GM21529 (cell line): Measurements from ENCODE around the gene ABCC8.

Experiments used
- ATAC-seq: cut with Tn5 transposase; IDR thresholded peaks from one replicate; pipeline ENCODE4 v1.9.1; 2021; ENCODE audit not compliant: unreplicated experiment

ABCC8 gene

GRCh38 chr11:17476317-17477083 is at the start of gene ABCC8:
Gene ABCC8 (minus strand): TSS chr11:17476845. CDS start chr11:17476776, 69 bp downstream.
- no peak for ATAC-seq

- ATAC-seq: no peak
These were observed 49.7 kb upstream of the ABCC8 start for GRCh38 chr11:17526326-17526725.

GRCh38 chr11:17525570-17525969 is 48.9 kb upstream of the ABCC8 start:
- ATAC-seq: no peak

GRCh38 chr11:17524221-17524620 is 47.6 kb upstream of the ABCC8 start:
- ATAC-seq: no peak

GRCh38 chr11:17522655-17523054 is 46.0 kb upstream of the ABCC8 start:
- no peak for ATAC-seq

GRCh38 chr11:17521106-17521900 is 44.7 kb upstream of the ABCC8 start:
- ATAC-seq: no peak

GRCh38 chr11:17519061-17519885 is 42.6 kb upstream of the ABCC8 start:
- ATAC-seq: no peak

GRCh38 chr11:17518366-17518765 is 41.7 kb upstream of the ABCC8 start:
- ATAC-seq: no peak

GRCh38 chr11:17517186-17517585 is 40.5 kb upstream of the ABCC8 start:
- ATAC-seq: no peak

- no peak for ATAC-seq
These were observed 40.0 kb upstream of the ABCC8 start for GRCh38 chr11:17516551-17517150.

GRCh38 chr11:17515443-17516176 is 39.0 kb upstream of the ABCC8 start:
- no peak for ATAC-seq

GRCh38 chr11:17514476-17514875 is 37.8 kb upstream of the ABCC8 start:
- ATAC-seq: no peak

- ATAC-seq: no peak
These were observed 37.2 kb upstream of the ABCC8 start for GRCh38 chr11:17513853-17514252.

GRCh38 chr11:17512101-17512500 is 35.5 kb upstream of the ABCC8 start:
- ATAC-seq: no peak

GRCh38 chr11:17511571-17511970 is 34.9 kb upstream of the ABCC8 start:
- no peak for ATAC-seq

GRCh38 chr11:17510507-17511206 is 34.0 kb upstream of the ABCC8 start:
- ATAC-seq: no peak

- no peak for ATAC-seq
These were observed 32.1 kb upstream of the ABCC8 start for GRCh38 chr11:17508791-17509190.

- ATAC-seq: no peak
These were observed 31.7 kb upstream of the ABCC8 start for GRCh38 chr11:17508306-17508705.

GRCh38 chr11:17507773-17508172 is 31.1 kb upstream of the ABCC8 start:
- ATAC-seq: no peak

GRCh38 chr11:17506942-17507341 is 30.3 kb upstream of the ABCC8 start:
- no peak for ATAC-seq
